ENCODE data around the gene TPSG1.

TPSG1 gene

GRCh38 chr16:1175566-1176279 is 49.3 kb downstream of the TPSG1 start:
- no peak for DNase-seq (ENCODE audit: low read depth)
- TF ChIP-seq, protein P1, sequence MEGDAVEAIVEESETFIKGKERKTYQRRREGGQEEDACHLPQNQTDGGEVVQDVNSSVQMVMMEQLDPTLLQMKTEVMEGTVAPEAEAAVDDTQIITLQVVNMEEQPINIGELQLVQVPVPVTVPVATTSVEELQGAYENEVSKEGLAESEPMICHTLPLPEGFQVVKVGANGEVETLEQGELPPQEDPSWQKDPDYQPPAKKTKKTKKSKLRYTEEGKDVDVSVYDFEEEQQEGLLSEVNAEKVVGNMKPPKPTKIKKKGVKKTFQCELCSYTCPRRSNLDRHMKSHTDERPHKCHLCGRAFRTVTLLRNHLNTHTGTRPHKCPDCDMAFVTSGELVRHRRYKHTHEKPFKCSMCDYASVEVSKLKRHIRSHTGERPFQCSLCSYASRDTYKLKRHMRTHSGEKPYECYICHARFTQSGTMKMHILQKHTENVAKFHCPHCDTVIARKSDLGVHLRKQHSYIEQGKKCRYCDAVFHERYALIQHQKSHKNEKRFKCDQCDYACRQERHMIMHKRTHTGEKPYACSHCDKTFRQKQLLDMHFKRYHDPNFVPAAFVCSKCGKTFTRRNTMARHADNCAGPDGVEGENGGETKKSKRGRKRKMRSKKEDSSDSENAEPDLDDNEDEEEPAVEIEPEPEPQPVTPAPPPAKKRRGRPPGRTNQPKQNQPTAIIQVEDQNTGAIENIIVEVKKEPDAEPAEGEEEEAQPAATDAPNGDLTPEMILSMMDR (IDR thresholded peaks at IDR 0.05; ENCODE audit: control insufficient read depth, extremely low read depth, insufficient read depth) = no peak
- no peak overlapping the region for H3K4me3 ChIP-seq (ENCODE audit: low read depth, low read length)

DNA sequence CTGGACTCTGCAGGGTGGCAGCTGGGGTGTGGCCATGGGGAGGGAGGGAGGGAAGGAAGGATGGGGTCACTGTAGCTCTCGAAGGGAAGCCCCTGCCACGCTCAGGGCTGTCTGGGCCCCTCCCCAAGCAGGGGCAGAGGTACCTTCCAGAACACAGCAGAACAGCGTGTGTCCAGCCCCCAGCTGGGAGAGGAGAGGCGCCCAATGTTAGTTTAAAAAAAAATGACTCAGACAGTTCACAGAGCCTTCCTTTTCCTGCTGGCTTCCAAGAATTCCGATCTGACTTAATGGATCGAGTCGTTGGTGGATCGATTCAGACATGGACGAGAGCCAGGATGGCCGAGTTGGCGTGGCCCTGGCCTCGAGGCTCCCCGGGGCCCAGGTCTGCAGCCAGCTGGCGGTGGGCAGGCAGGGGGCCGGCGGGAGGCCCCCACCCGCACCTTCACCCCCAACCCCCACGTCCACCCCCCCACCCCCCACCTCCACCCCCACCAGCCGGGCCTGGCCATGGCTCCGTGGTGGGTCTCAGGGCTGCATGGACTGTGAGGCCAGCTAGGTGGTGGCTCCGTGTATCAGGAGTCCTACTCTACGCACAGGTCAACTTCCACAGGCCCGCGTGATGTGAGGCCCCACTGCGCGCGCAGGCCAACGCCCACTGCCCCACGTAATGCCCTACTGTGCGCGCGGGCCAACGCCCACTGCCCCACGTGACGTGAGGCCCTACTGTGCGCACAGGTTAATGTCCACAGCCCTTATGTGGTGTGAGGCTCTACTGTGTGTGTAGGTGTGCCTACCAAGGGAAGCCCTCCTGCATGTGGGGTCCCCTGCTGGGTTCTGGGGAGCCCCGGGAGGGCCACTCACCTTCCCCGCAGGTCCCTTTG is 50.4 kb downstream of the TPSG1 start:
- DNase-seq (ENCODE audit: low read depth) = no peak

DNA sequence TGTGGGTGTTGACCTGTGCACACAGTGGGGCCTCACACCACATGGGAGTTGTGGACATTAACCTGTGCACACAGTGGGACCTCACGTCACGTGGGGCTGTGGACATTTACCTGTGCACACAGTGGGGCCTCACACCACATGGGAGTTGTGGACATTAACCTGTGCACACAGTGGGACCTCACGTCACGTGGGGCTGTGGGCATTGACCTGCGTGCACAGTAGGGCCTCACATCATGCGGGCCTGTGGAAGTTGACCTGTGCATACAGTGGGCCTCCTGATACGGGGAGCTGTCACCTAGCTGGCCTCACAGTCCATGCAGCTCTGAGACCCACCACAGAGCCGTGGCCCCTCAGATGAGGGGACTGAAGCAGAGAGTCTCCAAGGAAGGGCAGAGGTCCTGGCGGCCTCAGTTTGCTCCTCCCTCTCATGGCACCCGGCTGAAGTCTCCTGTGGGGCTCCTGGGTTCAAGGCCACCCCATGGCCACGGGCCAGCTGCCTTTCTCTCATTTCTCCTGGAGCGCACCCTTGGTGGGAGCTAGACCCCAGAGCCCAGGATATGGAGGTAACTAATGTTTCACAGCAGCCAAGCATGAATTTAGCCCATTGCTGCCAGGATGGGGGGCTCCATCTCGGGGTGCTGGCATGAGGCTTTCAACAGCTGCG is 51.1 kb downstream of the TPSG1 start:
- no peak for DNase-seq (ENCODE audit: low read depth)
- TF ChIP-seq, protein P1 (IDR thresholded peaks at IDR 0.05; ENCODE audit: control insufficient read depth, extremely low read depth, insufficient read depth) = no peak
- H3K4me3 ChIP-seq (ENCODE audit: low read depth, low read length) = no peak overlapping the region

More for the DNA sequence above, 50.4 kb downstream of the TPSG1 start:
- TF ChIP-seq, protein P1 (IDR thresholded peaks at IDR 0.05; ENCODE audit: control insufficient read depth, extremely low read depth, insufficient read depth) = no peak
- no peak overlapping the region for H3K4me3 ChIP-seq (ENCODE audit: low read depth, low read length)

- H3K4me3 ChIP-seq (ENCODE audit: low read depth, low read length) = no peak overlapping the region
- TF ChIP-seq, protein P1 (IDR thresholded peaks at IDR 0.05; ENCODE audit: control insufficient read depth, extremely low read depth, insufficient read depth) = no peak
- no peak for DNase-seq (ENCODE audit: low read depth)
Measured at GRCh38 chr16:1172651-1173050, 52.4 kb downstream of the TPSG1 start.

DNA sequence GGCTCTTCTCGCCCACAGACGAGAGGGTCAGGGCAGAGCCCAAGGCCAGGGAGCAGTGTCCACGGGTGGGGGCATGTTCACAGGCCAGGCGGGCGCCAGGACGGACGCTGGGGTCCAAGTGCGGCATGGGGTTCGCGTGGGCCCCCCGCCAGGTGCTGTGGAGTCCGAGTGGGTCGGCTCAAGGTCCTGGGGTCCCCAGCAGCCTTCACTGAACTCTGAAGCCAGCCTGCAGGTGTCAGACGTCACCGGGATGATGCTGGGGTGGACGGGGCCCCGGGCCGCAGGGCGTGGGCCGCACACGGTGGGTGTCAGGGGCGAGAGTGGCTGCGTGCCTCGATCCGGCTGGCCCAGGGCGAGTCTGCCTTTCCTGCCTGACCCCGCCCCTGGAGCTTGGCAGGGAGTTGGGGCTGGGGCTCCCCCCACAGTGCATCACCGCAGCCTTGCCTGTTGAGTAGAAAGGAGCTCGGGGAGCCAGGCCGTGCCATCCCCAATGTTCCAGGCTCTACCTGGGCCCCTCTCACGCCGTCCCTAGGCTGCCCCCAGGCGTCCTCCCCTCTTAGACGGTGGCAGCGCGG is 53.1 kb downstream of the TPSG1 start:
- TF ChIP-seq, protein P1 (IDR thresholded peaks at IDR 0.05; ENCODE audit: control insufficient read depth, extremely low read depth, insufficient read depth) = no peak
- no peak overlapping the region for H3K4me3 ChIP-seq (ENCODE audit: low read depth, low read length)
- DNase-seq (ENCODE audit: low read depth) = no peak

All from LNCaP clone FGC (cell line).